C1 segment of cervical spinal cord (tissue), 14 donors: Measurements from ENCODE around the gene STIM2.
"Not testable (repeated sequence)": the region's sequence is repeated elsewhere in the genome, so short reads cannot be mapped to it uniquely, and the experiment has no call there.

Experiments
- DNase-seq, 14 donors: peaks; one replicate each; lab custom pipeline; 2025; lab: John Stamatoyannopoulos, UW

Gene STIM2

GRCh38 chr4:26860157-26860921 lies at the start of gene STIM2:
TSS of gene STIM2 (plus strand) at chr4:26860841.
- DNase-seq: peak; percentile 84 to 99 (median 97)

GRCh38 chr4:26811571-26811970 lies 49.1 kb upstream of the STIM2 start:
- DNase-seq: not testable (repeated sequence)

- DNase-seq: no peak
Observed at GRCh38 chr4:26812049-26812714, 48.5 kb upstream of the STIM2 start.

- DNase-seq: peak in 2 of 14 donors; percentile 16 to 23
Observed at GRCh38 chr4:26813698-26814097, 46.9 kb upstream of the STIM2 start.

- no peak for DNase-seq
Observed at GRCh38 chr4:26815199-26815598, 45.4 kb upstream of the STIM2 start.

GRCh38 chr4:26815706-26816105 lies 44.9 kb upstream of the STIM2 start:
- no peak for DNase-seq

- DNase-seq: no peak
Observed at GRCh38 chr4:26819026-26819425, 41.6 kb upstream of the STIM2 start.

GRCh38 chr4:26819478-26820095 lies 41.1 kb upstream of the STIM2 start:
- no peak for DNase-seq

- DNase-seq: no peak
Observed at GRCh38 chr4:26820346-26820745, 40.3 kb upstream of the STIM2 start.

GRCh38 chr4:26821031-26821430 lies 39.6 kb upstream of the STIM2 start:
- no peak for DNase-seq

- no peak for DNase-seq
Observed at GRCh38 chr4:26821677-26822503, 38.8 kb upstream of the STIM2 start.

- no peak for DNase-seq
Observed at GRCh38 chr4:26822546-26822945, 38.1 kb upstream of the STIM2 start.

- DNase-seq: not testable (repeated sequence)
Observed at GRCh38 chr4:26822974-26823373, 37.7 kb upstream of the STIM2 start.

- no peak for DNase-seq
Observed at GRCh38 chr4:26823583-26823982, 37.1 kb upstream of the STIM2 start.

- DNase-seq: no peak
Observed at GRCh38 chr4:26824667-26825066, 36.0 kb upstream of the STIM2 start.

GRCh38 chr4:26826721-26827120 lies 33.9 kb upstream of the STIM2 start:
- DNase-seq: no peak

- not testable (repeated sequence) for DNase-seq
Observed at GRCh38 chr4:26827336-26827735, 33.3 kb upstream of the STIM2 start.

- no peak for DNase-seq
Observed at GRCh38 chr4:26827798-26828197, 32.8 kb upstream of the STIM2 start.

GRCh38 chr4:26829018-26829417 lies 31.6 kb upstream of the STIM2 start:
- no peak for DNase-seq

- DNase-seq: no peak
Observed at GRCh38 chr4:26830033-26830432, 30.6 kb upstream of the STIM2 start.

GRCh38 chr4:26830701-26831100 lies 29.9 kb upstream of the STIM2 start:
- no peak for DNase-seq

GRCh38 chr4:26836539-26836938 lies 24.1 kb upstream of the STIM2 start:
- DNase-seq: no peak
